IPS DF 6.9 (cell line): Measurements from ENCODE around the gene CCDC124.

Source experiments
- DNase-seq: peaks from one replicate; pipeline ENCODE4 v3.0.0-alpha.2; 2013; ENCODE audit warnings: low read depth, low spot score
- H3K27ac ChIP-seq: one replicate; pipeline ENCODE4 v1.5.1; 2013; ENCODE audit warnings: low read length, control low read depth
- H3K27me3 ChIP-seq: 2 replicates; pipeline ENCODE4 v1.6.1; 2013; ENCODE audit warnings: mild to moderate bottlenecking, low read length; ENCODE audit not compliant: control insufficient read depth, insufficient read depth
- H3K36me3 ChIP-seq: 2 replicates; pipeline ENCODE4 v1.6.1; 2013; ENCODE audit warnings: low read length; ENCODE audit not compliant: control insufficient read depth, insufficient read depth
- H3K4me1 ChIP-seq: 2 replicates; pipeline ENCODE4 v1.6.1; 2013; ENCODE audit warnings: low read length; ENCODE audit not compliant: control insufficient read depth, insufficient read depth
- H3K4me3 ChIP-seq: 2 replicates; pipeline ENCODE4 v1.5.1; 2013; ENCODE audit warnings: mild to moderate bottlenecking, low read length
- H3K9me3 ChIP-seq: 2 replicates; pipeline ENCODE4 v1.6.1; 2013; ENCODE audit warnings: low read length, inconsistent platforms; ENCODE audit not compliant: control insufficient read depth, insufficient read depth
- WGBS: extraction: QIAGEN DNeasy Blood & Tissue Kit; methylation state at CpG from one replicate; pipeline ENCODE4 v1.1.7; 2013; ENCODE audit warnings: mixed read lengths, missing lambda C conversion rate; ENCODE audit not compliant: insufficient read length, insufficient coverage; 5-methylcytosine and 5-hydroxymethylcytosine counted together

The CCDC124 gene

GRCh38 chr19:17967257-17968051 is 34.6 kb downstream of the CCDC124 start:
- Histone ChIP-seq H3K9me3 (no peaks in the 10 kb centered on the region), H3K27ac (no peak overlapping the region), H3K4me3 (peak overlapping the region; percentile 48; the same call in 1 of the 2 replicates), H3K4me1 (peaks cover 5% of the 10 kb centered on the region; the same call in 1 of the 2 replicates), H3K36me3 (no peaks in the 10 kb centered on the region), H3K27me3 (no peaks in the 10 kb centered on the region)
- WGBS = no CpG with 5 or more reads among the region's 35 CpGs
- DNase-seq = no peak

DNA sequence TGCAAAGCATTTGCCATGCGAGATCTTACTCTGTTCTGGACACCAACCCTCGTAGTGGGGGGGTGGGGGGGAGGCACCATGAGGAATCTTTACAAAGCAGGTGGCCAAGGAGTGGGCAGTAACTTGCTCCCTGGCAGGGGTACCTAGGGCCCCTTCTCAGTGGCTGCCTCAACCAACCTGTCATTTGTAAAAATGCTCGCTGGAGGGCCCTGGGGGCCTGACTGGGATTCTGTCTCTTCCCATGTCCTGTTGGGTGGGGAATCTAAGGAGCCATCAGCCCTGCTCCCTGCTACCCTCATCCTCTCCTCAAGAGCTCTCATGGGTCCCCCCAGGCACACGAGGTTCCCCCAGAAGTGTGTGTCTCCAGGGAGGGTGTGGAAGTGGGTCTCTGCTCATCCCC is 35.5 kb downstream of the CCDC124 start:
- Histone ChIP-seq H3K4me3 (no peak overlapping the region), H3K4me1 (peaks cover 4% of the 10 kb centered on the region; the same call in 1 of the 2 replicates), H3K27me3 (no peaks in the 10 kb centered on the region), H3K9me3 (no peaks in the 10 kb centered on the region), H3K36me3 (no peaks in the 10 kb centered on the region), H3K27ac (no peak overlapping the region)
- no peak for DNase-seq
- WGBS = no CpG with 5 or more reads among the region's 4 CpGs

GRCh38 chr19:17969096-17969792 is 36.4 kb downstream of the CCDC124 start:
- Histone ChIP-seq H3K4me3 (no peak overlapping the region), H3K9me3 (no peaks in the 10 kb centered on the region), H3K27me3 (no peaks in the 10 kb centered on the region), H3K27ac (no peak overlapping the region), H3K4me1 (peaks cover 4% of the 10 kb centered on the region; the same call in 1 of the 2 replicates), H3K36me3 (0 out of 2 replicates have a peak, but pooled peaks cover 6% of the 10 kb centered on the region)
- no peak for DNase-seq
- no CpG with 5 or more reads among the region's 19 CpGs for WGBS

- Histone ChIP-seq H3K27ac (no peak overlapping the region), H3K4me3 (no peak overlapping the region), H3K4me1 (peaks cover 4% of the 10 kb centered on the region; the same call in 1 of the 2 replicates), H3K27me3 (no peaks in the 10 kb centered on the region), H3K9me3 (no peaks in the 10 kb centered on the region), H3K36me3 (0 out of 2 replicates have a peak, but pooled peaks cover 10% of the 10 kb centered on the region)
- DNase-seq = no peak
- no CpG with 5 or more reads among the region's 1 CpG for WGBS
Observed at GRCh38 chr19:17972230-17972629, 39.4 kb downstream of the CCDC124 start.

DNA sequence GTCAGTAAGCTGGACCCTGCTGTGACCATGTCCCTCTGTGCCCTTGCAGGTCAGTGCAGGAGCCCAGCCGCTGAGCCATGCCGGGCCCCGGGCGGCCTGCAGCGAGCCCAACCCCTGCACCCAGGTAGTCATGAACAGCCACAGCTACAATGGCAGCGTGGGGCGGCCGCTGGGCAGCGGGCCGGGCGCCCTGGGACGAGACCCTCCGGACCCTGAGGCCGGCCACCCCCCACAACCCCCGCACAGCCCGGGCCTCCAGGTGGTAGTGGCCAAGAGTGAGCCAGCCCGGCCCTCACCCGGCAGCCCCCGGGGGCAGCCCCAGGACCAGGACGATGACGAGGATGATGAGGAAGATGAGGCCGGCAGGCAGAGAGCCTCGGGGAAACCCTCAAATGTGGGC is 40.9 kb downstream of the CCDC124 start:
- no peak for DNase-seq
- H3K27ac ChIP-seq = no peak overlapping the region
- no CpG with 5 or more reads among the region's 23 CpGs for whole genome bisulfite sequencing
- no peaks in the 10 kb centered on the region for H3K9me3 ChIP-seq
- H3K4me3 ChIP-seq = no peak overlapping the region
- H3K36me3 ChIP-seq = 0 out of 2 replicates have a peak, but pooled peaks cover 10% of the 10 kb centered on the region
- H3K27me3 ChIP-seq = no peaks in the 10 kb centered on the region
- H3K4me1 ChIP-seq = no peaks in the 10 kb centered on the region

- Histone ChIP-seq H3K9me3 (no peaks in the 10 kb centered on the region), H3K4me3 (no peak overlapping the region), H3K4me1 (no peaks in the 10 kb centered on the region), H3K27ac (no peak overlapping the region), H3K36me3 (0 out of 2 replicates have a peak, but pooled peaks cover 10% of the 10 kb centered on the region), H3K27me3 (no peaks in the 10 kb centered on the region)
- WGBS = no CpG with 5 or more reads among the region's 6 CpGs
- DNase-seq = no peak
Observed at GRCh38 chr19:17974551-17974950, 41.7 kb downstream of the CCDC124 start.

GRCh38 chr19:17975032-17975431 is 42.2 kb downstream of the CCDC124 start:
- no CpG with 5 or more reads among the region's 8 CpGs for WGBS
- H3K27me3 ChIP-seq = no peaks in the 10 kb centered on the region
- no peaks in the 10 kb centered on the region for H3K4me1 ChIP-seq
- no peak overlapping the region for H3K27ac ChIP-seq
- H3K9me3 ChIP-seq = no peaks in the 10 kb centered on the region
- H3K4me3 ChIP-seq = no peak overlapping the region
- DNase-seq = no peak
- H3K36me3 ChIP-seq = 0 out of 2 replicates have a peak, but pooled peaks cover 10% of the 10 kb centered on the region

DNA sequence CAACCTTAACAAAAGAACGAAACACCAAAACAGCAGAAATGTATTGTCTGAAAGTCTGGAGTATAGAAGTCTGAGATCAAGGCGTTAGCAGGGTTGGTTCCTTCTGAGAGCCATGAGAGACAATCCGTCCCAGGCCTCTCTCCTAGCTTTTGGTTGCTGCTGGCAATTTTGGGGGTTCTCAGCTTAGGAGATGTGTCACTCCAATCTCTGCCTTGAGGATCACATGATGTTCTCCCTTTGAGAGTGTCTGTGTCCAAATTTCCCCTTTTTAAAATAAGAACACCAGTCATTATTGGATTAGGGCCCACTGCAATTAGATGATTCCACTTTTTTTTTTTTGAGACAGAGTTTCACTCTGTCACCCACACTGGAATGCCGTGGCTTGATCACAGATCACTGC is 44.2 kb downstream of the CCDC124 start:
- no CpG with 5 or more reads among the region's 4 CpGs for WGBS
- Histone ChIP-seq H3K27me3 (no peaks in the 10 kb centered on the region), H3K4me3 (no peak overlapping the region), H3K9me3 (no peaks in the 10 kb centered on the region), H3K4me1 (no peaks in the 10 kb centered on the region), H3K36me3 (peaks cover 12% of the 10 kb centered on the region; the same call in 1 of the 2 replicates), H3K27ac (no peak overlapping the region)
- no peak for DNase-seq

GRCh38 chr19:17977488-17977887 is 44.7 kb downstream of the CCDC124 start:
- peaks cover 12% of the 10 kb centered on the region; the same call in 1 of the 2 replicates for H3K36me3 ChIP-seq
- H3K27me3 ChIP-seq = no peaks in the 10 kb centered on the region
- WGBS = no CpG with 5 or more reads among the region's 7 CpGs
- no peak for DNase-seq
- H3K4me3 ChIP-seq = no peak overlapping the region
- H3K4me1 ChIP-seq = no peaks in the 10 kb centered on the region
- H3K27ac ChIP-seq = no peak overlapping the region
- H3K9me3 ChIP-seq = no peaks in the 10 kb centered on the region

- H3K36me3 ChIP-seq = peaks cover 2% of the 10 kb centered on the region; the same call in 1 of the 2 replicates
Observed at GRCh38 chr19:17981611-17982010, 48.8 kb downstream of the CCDC124 start.

More at GRCh38 chr19:17981611-17982010, 48.8 kb downstream of the CCDC124 start:
- Histone ChIP-seq H3K4me3 (no peak overlapping the region), H3K4me1 (no peaks in the 10 kb centered on the region), H3K27me3 (no peaks in the 10 kb centered on the region), H3K27ac (no peak overlapping the region), H3K9me3 (no peaks in the 10 kb centered on the region)
- DNase-seq = no peak
- no CpG with 5 or more reads among the region's 38 CpGs for WGBS
